Measurements from ENCODE around the gene TSPAN18.
A peak's percentile ranks its signal among the peaks of the same experiment; 100 is the strongest.

TSPAN18 gene

DNA sequence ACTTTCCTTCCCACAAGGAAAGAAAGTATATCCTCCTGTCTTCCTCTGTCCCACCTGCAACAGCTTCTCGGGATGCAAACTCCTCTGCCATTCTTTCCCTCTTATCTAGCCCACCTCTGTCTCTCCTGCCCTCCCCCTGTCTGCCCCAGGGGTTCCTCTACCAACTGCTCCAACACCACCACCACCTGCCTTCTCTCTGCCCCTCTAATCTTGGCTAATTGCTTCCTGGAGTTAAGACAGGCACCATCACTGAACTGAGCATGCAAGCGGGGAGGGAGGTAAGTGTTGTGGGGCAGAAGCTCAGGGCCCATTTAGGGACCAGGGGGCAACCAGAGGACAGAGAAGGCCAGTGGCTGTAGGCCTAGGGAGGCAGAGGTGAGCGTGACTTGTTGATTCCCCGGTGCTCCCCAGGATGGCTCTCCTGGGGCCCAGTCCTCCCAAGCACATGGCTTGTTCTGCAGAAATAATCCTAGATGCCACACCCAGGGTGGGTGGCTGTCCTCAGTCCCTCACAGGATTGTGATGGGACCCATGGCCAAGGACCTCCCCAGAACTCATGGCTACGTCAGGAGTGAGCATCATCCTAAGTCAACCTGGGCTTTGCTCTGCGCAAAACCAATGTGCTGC lies 112.8 kb downstream of the TSPAN18 start:
- Histone ChIP-seq H3K9me3 (ENCODE audit: control insufficient read depth, insufficient read depth, low read depth, low read length) (no peaks in the 10 kb centered on the region), H3K36me3 (ENCODE audit: control insufficient read depth in 2 of 2, insufficient read depth in 1 of 2, low read length in 2 of 2) (no peaks in the 10 kb centered on the region), H3K4me1 (ENCODE audit: control insufficient read depth, insufficient read depth, low read length) (no peaks in the 10 kb centered on the region), H3K27ac (ENCODE audit: extremely low read depth, low read depth, low read length) (no peak overlapping the region), H3K4me3 (ENCODE audit: low read depth, low read length) (no peak overlapping the region)
- ChIA-PET POLR2A (no interaction called here), CTCF (no interaction called here)
- TF ChIP-seq ZNF701 (tag by site-specific recombination; IDR thresholded peaks at IDR 0.05): peak; percentile 89
- no peak for TF ChIP-seq KLF10 (tag by site-specific recombination; IDR thresholded peaks at IDR 0.05)
- peak; percentile 82 for TF ChIP-seq ZIC2 (tag by site-specific recombination; IDR thresholded peaks at IDR 0.05)

DNA sequence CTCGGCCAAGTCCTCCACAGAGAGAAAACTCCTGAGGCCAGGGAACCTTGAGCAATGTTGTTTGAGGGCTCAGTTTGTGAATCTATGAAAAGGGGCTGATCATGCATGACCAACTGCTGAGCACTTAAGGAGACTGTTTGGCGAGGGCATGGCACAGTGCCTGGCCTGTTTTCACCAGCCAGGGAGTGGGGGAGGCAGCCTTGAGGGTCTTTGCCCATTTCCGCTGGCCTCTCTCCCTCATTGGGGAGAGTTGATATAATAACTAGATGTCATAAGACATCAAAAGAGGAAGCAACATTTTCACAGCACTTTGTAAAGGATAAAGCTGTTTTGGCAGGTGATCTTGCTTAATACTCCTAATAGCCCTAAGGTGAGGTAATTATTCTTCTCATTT lies 113.3 kb downstream of the TSPAN18 start:
- H3K9me3 ChIP-seq (ENCODE audit: control insufficient read depth, insufficient read depth, low read depth, low read length): no peaks in the 10 kb centered on the region
- ChIA-PET POLR2A (no interaction called here), CTCF (no interaction called here)
- H3K27ac ChIP-seq (ENCODE audit: extremely low read depth, low read depth, low read length): no peak overlapping the region
- H3K36me3 ChIP-seq (ENCODE audit: control insufficient read depth in 2 of 2, insufficient read depth in 1 of 2, low read length in 2 of 2): no peaks in the 10 kb centered on the region
- TF ChIP-seq SETDB1 (IDR thresholded peaks at IDR 0.05; ENCODE audit: insufficient read length, low read length) (no peak), ZNF37A (tag by site-specific recombination; IDR thresholded peaks at IDR 0.05) (no peak), ZBTB21 (tag by site-specific recombination; IDR thresholded peaks at IDR 0.05) (no peak), ZFP41 (tag by site-specific recombination; IDR thresholded peaks at IDR 0.05; ENCODE audit: borderline replicate concordance) (no peak), KLF16 (tag by site-specific recombination; IDR thresholded peaks at IDR 0.05) (no peak), ZNF777 (tag by site-specific recombination; IDR thresholded peaks at IDR 0.05; ENCODE audit: borderline replicate concordance) (no peak), ZNF76 (tag by site-specific recombination; IDR thresholded peaks at IDR 0.05; ENCODE audit: borderline replicate concordance, low read depth) (no peak), ZNF529 (tag by site-specific recombination; IDR thresholded peaks at IDR 0.05; ENCODE audit: insufficient replicate concordance) (no peak)
- H3K4me3 ChIP-seq (ENCODE audit: low read depth, low read length): no peak overlapping the region
- H3K4me1 ChIP-seq (ENCODE audit: control insufficient read depth, insufficient read depth, low read length): no peaks in the 10 kb centered on the region

DNA sequence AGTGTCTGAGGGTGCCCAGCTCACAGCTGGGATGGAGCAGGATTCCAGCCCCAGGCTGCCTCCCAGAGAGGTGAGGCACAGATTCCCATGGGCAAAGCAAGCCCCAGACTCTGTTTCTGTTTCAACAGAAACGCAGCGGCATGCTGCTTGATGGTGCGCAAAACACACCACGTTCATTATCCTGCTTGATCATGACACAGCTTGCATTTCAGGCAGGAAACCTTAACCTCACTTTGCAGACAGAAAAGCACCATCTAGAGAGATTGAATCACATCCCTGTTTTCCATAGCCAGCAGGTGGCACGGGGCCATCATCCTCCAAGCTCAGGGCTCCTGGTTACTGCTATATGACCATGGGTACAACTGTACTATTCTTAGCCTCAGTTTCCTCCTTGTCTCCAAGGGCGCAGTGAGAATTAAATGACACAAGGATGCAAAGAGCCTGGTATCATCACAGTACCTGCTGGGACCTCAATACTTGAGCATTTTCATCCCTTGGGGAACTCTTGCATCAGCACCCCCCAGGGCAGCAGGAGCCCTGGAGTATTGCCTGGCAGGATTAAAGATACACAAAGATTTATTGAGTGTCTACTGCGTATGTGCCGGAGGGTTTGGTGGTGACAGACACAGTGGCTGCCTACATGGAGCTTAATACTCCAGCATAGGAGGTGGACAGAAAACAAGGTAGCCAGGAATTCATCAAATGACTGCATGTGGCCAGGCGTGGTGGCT lies 113.9 kb downstream of the TSPAN18 start:
- ChIA-PET POLR2A (no interaction called here), CTCF (no interaction called here)
- H3K27ac ChIP-seq (ENCODE audit: extremely low read depth, low read depth, low read length): no peak overlapping the region
- H3K9me3 ChIP-seq (ENCODE audit: control insufficient read depth, insufficient read depth, low read depth, low read length): no peaks in the 10 kb centered on the region
- H3K4me3 ChIP-seq (ENCODE audit: low read depth, low read length): no peak overlapping the region
- H3K36me3 ChIP-seq (ENCODE audit: control insufficient read depth in 2 of 2, insufficient read depth in 1 of 2, low read length in 2 of 2): no peaks in the 10 kb centered on the region
- TF ChIP-seq ZNF521 (tag by site-specific recombination; IDR thresholded peaks at IDR 0.05) (no peak), ZIC2 (tag by site-specific recombination; IDR thresholded peaks at IDR 0.05) (peak; percentile 66)
- no peaks in the 10 kb centered on the region for H3K4me1 ChIP-seq (ENCODE audit: control insufficient read depth, insufficient read depth, low read length)

DNA sequence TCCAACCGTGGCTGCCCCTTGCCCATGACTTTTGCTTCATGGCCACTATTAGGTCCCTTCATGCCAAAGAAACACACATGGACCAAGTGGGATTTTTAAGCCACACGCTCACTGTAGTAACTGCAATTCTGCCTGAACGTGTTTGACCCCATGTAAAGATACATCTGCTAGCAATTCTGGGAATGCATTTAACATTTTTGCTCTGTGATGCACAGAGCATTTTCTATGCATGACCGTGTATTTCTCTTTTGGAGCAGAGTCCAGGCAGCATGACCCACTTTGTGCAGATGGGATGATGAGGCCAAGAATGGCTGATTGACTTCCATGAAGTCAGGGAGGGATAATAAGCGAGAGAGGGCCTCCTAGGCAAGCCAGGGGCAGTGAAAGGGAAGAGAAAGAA lies 115.5 kb downstream of the TSPAN18 start:
- no peaks in the 10 kb centered on the region for H3K4me1 ChIP-seq (ENCODE audit: control insufficient read depth, insufficient read depth, low read length)
- no peaks in the 10 kb centered on the region for H3K36me3 ChIP-seq (ENCODE audit: control insufficient read depth in 2 of 2, insufficient read depth in 1 of 2, low read length in 2 of 2)
- ChIA-PET CTCF (no interaction called here), POLR2A (no interaction called here)
- no peak overlapping the region for H3K4me3 ChIP-seq (ENCODE audit: low read depth, low read length)
- no peak overlapping the region for H3K27ac ChIP-seq (ENCODE audit: extremely low read depth, low read depth, low read length)
- no peaks in the 10 kb centered on the region for H3K9me3 ChIP-seq (ENCODE audit: control insufficient read depth, insufficient read depth, low read depth, low read length)
- TF ChIP-seq SCRT1 (tag by site-specific recombination; IDR thresholded peaks at IDR 0.05; ENCODE audit: borderline replicate concordance): no peak
- TF ChIP-seq ZNF121 (tag by site-specific recombination; IDR thresholded peaks at IDR 0.05): no peak
- TF ChIP-seq, protein P1, sequence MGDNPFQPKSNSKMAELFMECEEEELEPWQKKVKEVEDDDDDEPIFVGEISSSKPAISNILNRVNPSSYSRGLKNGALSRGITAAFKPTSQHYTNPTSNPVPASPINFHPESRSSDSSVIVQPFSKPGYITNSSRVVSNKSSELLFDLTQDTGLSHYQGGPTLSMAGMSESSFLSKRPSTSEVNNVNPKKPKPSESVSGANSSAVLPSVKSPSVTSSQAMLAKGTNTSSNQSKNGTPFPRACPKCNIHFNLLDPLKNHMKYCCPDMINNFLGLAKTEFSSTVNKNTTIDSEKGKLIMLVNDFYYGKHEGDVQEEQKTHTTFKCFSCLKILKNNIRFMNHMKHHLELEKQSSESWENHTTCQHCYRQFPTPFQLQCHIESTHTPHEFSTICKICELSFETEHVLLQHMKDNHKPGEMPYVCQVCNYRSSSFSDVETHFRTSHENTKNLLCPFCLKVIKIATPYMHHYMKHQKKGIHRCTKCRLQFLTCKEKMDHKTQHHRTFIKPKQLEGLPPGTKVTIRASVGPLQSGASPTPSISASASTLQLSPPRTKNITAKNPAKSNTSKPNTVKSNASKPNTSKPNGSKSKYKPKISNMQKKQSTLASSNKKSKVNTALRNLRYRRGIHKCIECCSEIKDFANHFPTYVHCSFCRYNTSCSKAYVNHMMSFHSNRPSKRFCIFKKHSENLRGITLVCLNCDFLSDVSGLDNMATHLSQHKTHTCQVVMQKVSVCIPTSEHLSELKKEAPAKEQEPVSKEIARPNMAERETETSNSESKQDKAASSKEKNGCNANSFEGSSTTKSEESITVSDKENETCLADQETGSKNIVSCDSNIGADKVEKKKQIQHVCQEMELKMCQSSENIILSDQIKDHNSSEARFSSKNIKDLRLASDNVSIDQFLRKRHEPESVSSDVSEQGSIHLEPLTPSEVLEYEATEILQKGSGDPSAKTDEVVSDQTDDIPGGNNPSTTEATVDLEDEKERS (tag by site-specific recombination; IDR thresholded peaks at IDR 0.05): no peak
- TF ChIP-seq ZNF843 (tag by site-specific recombination; IDR thresholded peaks at IDR 0.05): no peak
- TF ChIP-seq ZNF214 (tag by site-specific recombination; IDR thresholded peaks at IDR 0.05; ENCODE audit: borderline replicate concordance): no peak
- no peak for TF ChIP-seq ZNF391 (tag by site-specific recombination; IDR thresholded peaks at IDR 0.05; ENCODE audit: borderline replicate concordance, low read depth)
- TF ChIP-seq ZNF830 (tag by site-specific recombination; IDR thresholded peaks at IDR 0.05; ENCODE audit: low read depth): no peak
- TF ChIP-seq SP3 (tag by site-specific recombination; IDR thresholded peaks at IDR 0.05): no peak
